A673 (cell line): ENCODE data around the gene TOPBP1.

Experiments
- CTCF ChIP-seq: fragments of 300-800, 200-600 bp; sonication (generic); conservative IDR thresholded peaks from 2 replicates; pipeline ENCODE4 v1.5.1; 2017; ENCODE audit warnings: low read depth, mild to moderate bottlenecking, antibody characterized with exemption, low read length, moderate library complexity, mixed read lengths
- EZH2 ChIP-seq: fragments of 200-600 bp; sonication (generic); IDR thresholded peaks from 2 replicates; pipeline ENCODE4 v1.6.1; 2017; ENCODE audit warnings: borderline replicate concordance, low read depth, mild to moderate bottlenecking, mixed read lengths, antibody characterized with exemption, low read length; ENCODE audit not compliant: poor library complexity, severe bottlenecking

- no peak for TF ChIP-seq CTCF
- TF ChIP-seq EZH2, result no peak
Measured at GRCh38 chr3:133661454-133662277, at the start of gene TOPBP1.
